GM12892 (cell line): ENCODE measurements around the gene HSD17B4.

Source experiments
- POLR2A ChIP-seq: IDR thresholded peaks from 2 replicates; pipeline ENCODE4 v1.6.1; 2011; ENCODE audit warnings: low read depth, low read length, control low read depth
- POLR2AphosphoS5 ChIP-seq: IDR thresholded peaks from 2 replicates; pipeline ENCODE4 v1.6.1; 2011; ENCODE audit warnings: low read depth, low read length, control low read depth
- TAF1 ChIP-seq: IDR thresholded peaks from 2 replicates; pipeline ENCODE4 v1.6.1; 2011; ENCODE audit warnings: low read depth, mild to moderate bottlenecking, control low read depth, low read length, borderline replicate concordance

- no peak for TF ChIP-seq POLR2A
- TF ChIP-seq POLR2AphosphoS5: no peak
- TF ChIP-seq TAF1: no peak
Measured at GRCh38 chr5:119468286-119468685, 16.0 kb downstream of the HSD17B4 start.
